Upper lobe of left lung (tissue), 4 donors: ENCODE measurements around the gene GYPB.
"Not testable (repeated sequence)": the region's sequence is repeated elsewhere in the genome, so short reads cannot be mapped to it uniquely, and the experiment has no call there.

ENCODE experiments used
- POLR2A ChIP-seq, 4 donors: fragments of 450-650 bp; IDR thresholded peaks; one replicate each; pipeline ENCODE4 v1.5.1; 2016 to 2017; ENCODE audit warnings: antibody characterized with exemption in 4 of 4, mild to moderate bottlenecking in 2 of 4
- TF ChIP-seq, protein P1 (sequence below), 6 experiments: fragments of 450-650 bp in 4 of 6; fragments of 200-600 bp in 2 of 6; sonication (generic) in 2 of 6; IDR thresholded peaks; one replicate each; pipeline ENCODE4 v1.5.1; 2016 to 2019; ENCODE audit warnings: antibody characterized with exemption in 6 of 6

DNA sequence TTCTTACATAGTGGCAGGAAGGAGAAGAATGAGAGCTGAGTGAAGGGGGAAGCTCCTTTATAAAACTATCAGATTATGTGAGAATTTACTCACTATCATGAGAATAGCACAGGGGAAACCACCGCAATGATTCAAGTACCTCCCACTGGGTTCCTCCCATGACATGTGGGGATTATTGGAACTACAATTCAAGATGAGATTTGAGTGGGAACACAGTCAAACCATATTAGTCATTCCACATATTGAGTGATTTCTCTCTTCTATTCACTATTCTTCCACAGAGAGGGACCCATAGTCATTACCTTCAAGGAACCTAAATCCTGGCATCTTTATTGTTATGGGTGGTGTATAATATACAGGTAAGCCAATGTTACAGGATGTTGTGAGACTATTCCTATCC, 27.4 kb downstream of the GYPB start:
- TF ChIP-seq, protein P1, sequence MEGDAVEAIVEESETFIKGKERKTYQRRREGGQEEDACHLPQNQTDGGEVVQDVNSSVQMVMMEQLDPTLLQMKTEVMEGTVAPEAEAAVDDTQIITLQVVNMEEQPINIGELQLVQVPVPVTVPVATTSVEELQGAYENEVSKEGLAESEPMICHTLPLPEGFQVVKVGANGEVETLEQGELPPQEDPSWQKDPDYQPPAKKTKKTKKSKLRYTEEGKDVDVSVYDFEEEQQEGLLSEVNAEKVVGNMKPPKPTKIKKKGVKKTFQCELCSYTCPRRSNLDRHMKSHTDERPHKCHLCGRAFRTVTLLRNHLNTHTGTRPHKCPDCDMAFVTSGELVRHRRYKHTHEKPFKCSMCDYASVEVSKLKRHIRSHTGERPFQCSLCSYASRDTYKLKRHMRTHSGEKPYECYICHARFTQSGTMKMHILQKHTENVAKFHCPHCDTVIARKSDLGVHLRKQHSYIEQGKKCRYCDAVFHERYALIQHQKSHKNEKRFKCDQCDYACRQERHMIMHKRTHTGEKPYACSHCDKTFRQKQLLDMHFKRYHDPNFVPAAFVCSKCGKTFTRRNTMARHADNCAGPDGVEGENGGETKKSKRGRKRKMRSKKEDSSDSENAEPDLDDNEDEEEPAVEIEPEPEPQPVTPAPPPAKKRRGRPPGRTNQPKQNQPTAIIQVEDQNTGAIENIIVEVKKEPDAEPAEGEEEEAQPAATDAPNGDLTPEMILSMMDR (IDR thresholded peaks at IDR 0.05) = not testable (repeated sequence)
- TF ChIP-seq POLR2A (IDR thresholded peaks at IDR 0.05) = not testable (repeated sequence)
